Fibroblast of upper back skin (primary cell): Measurements from ENCODE around the gene COL27A1.
"Not testable (repeated sequence)": the region's sequence is repeated elsewhere in the genome, so short reads cannot be mapped to it uniquely, and the experiment has no call there.

Experiments
- DNase-seq: peaks from one replicate; pipeline ENCODE4 v3.0.0-alpha.2; 2013

Gene COL27A1

DNA sequence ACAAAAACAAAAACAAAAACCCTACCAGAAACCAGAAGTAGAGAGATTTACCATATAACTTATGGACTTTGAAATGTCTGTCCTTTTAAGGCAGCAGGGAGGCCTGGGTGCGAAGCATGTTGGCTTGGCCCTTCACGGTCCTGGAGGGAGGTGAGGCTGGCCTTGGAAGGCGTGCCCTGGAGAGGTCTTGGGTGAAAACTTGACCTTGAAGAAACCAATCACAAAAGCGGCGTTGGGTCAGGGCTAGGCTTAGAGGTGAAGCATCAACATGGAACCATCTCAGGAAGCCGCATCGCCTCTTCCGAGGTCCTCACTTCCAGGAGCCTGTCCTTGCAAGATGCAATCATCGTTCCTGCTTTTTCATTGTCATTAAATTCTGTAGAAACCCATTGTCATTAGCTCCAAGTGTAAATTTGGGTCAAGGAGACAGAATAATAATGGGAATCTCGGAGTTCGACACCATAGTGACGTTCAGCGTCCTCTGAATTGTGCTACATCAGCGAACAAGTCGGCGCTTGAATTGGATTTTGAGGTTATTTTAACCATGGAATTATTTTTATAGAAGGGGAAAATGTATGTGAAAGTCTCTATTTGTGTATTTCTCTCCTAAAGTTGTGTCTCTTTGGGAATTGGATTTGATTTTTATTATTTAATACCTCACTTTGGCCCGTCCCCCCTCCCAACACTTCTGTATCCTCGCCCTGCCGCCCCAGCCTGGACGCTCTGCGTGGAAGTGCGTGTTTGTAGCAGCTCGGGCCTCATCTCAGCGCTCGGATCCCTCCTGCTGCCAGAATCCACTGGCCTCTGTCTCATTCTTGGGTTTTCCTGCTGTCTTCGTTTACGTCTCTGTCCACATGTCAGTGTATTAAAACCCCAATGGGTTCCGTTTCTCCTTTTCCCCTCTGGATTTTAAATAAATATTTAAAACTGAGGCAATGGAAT, 156.5 kb downstream of the COL27A1 start:
- DNase-seq, result no peak

- no peak for DNase-seq
Observed at GRCh38 chr9:114312513-114312875, 157.2 kb downstream of the COL27A1 start.

DNA sequence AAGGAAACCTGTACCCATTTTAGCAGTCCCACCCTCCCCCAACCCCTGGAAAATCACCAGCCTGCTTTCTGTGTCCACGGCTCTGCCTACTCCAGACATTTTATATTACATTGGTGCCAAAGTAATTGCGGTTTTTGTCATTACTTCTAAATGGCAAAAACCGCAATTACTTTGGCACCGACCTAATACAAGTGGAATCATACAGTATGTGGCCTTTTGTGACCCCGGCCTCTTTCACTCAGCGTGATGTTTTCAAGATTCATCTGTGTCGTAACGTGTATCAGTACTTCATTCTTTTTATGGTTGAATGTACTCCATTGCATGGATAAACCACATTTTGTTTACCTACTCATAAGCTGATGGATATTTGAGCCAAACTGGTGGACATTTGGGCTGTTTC, 157.8 kb downstream of the COL27A1 start:
- DNase-seq, result no peak

GRCh38 chr9:114314256-114314867, 159.0 kb downstream of the COL27A1 start:
- no peak for DNase-seq

DNA sequence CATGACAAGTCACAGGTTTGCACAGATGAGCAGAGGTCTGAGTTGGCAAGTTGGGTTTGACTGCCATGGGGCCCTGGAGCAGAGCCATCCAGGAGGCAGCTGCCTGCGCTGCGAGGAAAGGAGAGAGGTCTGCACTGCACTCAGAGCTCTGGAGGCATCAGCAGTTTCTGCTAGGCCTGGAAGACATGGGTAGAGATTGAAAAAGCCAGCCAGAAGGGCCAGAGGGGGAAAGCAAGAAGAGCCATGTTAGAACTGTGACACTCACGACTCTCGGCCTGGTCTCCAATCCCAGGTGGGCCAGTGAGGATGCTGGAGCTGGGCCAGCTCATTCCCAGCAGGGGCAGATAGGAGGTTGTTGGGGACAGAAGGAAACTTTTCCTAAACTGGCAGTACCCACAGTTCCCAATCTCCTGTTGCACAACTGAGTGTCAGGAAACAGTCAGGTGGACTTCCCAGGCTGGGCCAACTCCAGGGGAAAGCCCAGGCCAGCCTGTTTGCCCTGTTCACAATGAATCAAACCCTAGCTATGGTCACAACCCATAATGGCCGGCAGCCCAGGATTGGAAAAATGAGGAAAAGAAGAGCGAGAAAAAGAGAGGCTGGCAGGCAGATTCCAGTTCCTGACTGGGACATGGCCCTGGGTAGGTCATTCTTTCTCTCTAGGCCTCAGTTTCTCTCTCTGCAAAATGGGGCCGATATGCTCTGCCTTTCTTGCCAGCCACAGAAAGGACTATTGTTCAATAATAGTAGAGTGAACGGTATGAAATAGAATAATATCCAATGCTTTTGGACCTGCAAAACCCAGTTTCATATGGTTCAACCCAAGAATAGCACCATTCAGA, 159.8 kb downstream of the COL27A1 start:
- no peak for DNase-seq

GRCh38 chr9:114315723-114316363, 160.5 kb downstream of the COL27A1 start:
- DNase-seq, result no peak

DNA sequence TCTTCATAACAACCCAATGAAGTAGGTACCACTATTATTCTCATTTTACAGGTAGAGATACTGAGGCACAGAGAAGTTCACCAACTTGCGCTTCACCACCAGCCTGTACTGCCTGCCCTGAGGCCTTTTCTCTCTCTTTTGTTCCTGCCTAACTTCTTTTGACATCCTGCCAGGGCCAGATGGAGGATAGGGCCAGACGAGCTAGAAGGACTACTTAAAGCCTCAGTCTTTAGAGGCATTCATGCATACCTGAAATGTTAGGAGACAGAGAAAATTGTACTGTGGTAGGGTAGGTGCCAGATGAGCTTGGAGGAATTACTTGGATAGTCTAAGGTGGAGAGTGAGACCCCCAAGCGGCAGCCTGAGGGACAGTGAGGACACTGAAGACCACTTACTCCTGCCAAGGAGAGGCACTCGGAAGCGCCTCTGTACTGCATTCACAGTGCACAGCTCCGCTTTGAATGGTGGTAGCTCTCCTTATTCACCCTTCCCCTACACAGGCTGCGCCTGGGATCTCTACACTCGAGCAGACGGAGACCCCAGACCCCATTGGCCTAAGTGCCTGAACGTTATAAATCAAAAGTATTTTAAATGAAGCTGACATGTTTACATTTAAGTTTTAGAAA, 161.4 kb downstream of the COL27A1 start:
- DNase-seq, result peak; percentile 36

- DNase-seq, result peak; percentile 91
Observed at GRCh38 chr9:114317665-114318357, 162.5 kb downstream of the COL27A1 start.

GRCh38 chr9:114318416-114318815, 163.1 kb downstream of the COL27A1 start:
- no peak for DNase-seq

DNA sequence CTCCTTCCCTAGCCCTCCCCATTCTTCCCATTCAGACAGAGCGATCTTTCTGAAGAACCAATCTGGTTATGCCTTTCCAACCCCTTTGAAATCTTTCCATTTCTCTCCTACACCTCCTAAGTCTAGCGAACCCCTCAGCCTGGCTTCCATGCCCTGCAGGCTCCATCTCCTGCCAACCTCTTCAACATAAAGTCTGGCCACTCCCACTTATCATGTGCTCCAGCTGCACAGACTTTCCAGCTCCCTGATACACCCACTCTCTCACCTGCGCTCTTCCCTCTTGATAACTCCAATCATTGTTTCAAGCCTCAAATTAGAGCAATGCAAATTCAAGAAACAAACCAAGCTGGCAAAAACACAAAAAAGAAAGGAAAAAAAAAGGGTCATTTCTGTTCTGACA, 163.8 kb downstream of the COL27A1 start:
- DNase-seq, result no peak

GRCh38 chr9:114320710-114321109, 165.4 kb downstream of the COL27A1 start:
- DNase-seq, result peak; percentile 60

GRCh38 chr9:114321759-114322158, 166.4 kb downstream of the COL27A1 start:
- peak; percentile 70 for DNase-seq

DNA sequence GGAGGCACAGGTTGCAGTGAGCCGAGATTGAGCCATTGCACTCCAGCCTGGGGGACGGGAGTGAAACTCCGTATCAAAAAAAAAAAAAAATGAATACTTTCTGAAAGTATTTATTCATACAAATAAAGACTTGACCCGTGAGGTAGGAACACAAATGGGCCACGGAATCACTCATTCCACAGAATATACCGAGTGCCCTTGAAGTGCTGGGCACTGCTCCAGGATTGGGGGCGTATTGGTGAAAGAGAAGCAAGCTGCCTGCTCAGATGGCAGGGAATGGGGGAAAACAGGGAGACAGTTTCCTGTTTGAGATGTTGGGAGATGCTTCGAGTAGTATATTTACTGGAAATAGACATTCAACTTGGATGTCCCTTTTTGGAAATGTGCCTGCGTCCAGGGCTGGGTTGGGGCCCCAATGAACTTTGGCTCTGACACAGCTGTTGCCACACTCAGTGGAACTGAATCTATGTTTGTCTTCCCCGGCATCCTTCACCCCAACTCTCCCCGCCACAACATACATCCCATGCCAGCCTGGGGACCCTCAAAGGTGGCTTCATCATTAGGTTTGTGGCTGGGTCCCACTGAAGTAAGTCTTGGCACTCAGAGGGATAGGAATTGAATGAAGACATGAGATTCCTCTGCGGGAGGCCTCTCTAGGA, 167.0 kb downstream of the COL27A1 start:
- peak; percentile 28 for DNase-seq

DNA sequence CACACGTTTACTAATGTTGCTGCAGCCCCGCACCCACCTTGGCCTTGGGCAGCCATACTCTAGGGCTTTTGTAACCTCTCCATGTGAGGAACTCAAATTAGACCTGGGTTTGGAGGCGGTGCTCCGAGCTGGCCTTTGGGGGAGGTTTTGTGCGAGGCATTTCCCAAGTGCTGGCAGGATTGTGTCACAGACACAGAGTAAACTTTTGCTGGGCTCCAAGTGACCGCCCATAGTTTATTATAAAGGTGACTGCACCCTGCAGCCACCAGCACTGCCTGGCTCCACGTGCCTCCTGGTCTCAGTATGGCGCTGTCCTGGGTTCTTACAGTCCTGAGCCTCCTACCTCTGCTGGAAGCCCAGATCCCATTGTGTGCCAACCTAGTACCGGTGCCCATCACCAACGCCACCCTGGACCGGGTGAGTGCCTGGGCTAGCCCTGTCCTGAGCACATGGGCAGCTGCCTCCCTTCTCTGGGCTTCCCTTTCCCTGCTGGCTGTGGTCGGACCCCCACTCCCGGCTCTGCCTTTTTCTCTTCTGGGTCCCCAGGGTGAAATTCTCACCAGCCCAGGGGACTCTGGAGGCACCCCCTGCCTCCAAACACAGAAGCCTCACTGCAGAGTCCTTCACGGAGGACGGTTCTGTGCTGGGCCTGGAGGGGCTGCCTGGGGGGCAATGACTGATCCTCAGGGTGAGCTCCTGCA, 167.6 kb downstream of the COL27A1 start, which contains the start of gene ORM1:
TSS of gene ORM1 (plus strand) at position 268 of the 701 bp plus-strand sequence. CDS start at position 304, 36 bp downstream.
- not testable (repeated sequence) for DNase-seq

DNA sequence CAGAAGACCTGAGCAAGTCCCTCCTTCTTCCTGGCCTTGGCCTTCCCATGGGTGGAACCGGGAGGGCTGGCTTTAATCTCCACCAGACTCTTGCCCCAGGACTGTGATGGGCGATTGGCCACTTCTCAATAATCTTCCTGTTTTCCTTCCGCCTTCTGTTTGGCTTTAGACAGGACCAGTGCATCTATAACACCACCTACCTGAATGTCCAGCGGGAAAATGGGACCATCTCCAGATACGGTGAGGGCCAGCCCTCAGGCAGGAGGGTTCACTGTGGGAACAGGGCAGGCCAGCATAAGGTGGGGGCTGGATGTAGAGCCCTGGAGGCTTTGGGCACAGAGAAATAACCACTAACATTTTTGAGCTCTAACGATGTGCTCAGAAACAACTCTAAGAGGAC, 168.5 kb downstream of the COL27A1 start:
- DNase-seq, result not testable (repeated sequence)

DNA sequence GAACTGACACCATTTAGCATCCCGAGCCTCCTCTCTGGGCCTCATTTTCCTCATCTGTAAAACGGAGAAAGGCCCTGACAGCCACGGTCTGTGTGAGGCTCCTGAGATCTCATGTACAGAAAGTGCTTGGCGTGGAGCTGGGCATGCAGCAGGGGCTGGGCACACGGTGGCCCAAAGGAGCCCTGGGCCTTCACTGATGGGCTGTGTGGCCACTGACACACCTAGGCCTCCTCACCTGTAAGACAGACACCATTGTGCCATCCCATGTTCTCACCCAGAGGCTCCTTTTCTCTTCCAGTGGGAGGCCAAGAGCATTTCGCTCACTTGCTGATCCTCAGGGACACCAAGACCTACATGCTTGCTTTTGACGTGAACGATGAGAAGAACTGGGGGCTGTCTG, 169.2 kb downstream of the COL27A1 start:
- no peak for DNase-seq

DNA sequence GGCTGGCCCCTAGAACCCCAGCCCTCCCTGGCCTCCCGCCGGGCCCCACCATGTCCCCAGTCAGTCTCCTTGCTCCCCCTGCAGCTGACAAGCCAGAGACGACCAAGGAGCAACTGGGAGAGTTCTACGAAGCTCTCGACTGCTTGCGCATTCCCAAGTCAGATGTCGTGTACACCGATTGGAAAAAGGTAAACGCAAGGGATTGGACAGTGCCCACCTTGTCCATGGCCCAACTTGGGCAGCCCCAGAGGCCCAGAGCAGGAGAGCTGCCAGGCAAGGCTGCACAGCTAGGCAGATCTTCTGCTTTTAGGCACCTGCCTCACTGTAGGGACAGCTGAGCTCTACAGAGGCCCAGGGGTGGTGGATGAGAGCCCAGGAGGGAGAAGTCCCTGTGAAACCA, 169.6 kb downstream of the COL27A1 start:
- not testable (repeated sequence) for DNase-seq

- DNase-seq, result not testable (repeated sequence)
Observed at GRCh38 chr9:114325684-114326254, 170.4 kb downstream of the COL27A1 start.

DNA sequence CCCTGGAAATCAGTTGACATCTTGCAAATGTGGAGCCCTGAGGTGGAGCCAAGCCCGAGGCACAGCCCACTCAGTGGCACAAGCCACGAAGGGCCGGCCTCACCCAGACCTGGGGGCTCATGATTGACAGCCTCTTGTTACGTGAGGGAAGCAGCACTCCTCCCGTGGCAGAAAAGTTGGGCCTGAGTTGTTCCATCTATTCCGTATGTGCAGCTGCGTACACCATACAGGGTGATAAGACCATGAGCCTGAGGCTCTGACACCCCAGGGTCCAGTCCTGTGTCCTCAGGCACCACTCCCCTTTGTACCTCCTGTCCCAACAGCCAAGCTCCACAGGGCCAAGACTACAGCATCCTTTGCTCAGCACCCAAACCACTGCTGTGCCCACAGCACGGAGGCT, 172.4 kb downstream of the COL27A1 start:
- DNase-seq, result no peak

DNA sequence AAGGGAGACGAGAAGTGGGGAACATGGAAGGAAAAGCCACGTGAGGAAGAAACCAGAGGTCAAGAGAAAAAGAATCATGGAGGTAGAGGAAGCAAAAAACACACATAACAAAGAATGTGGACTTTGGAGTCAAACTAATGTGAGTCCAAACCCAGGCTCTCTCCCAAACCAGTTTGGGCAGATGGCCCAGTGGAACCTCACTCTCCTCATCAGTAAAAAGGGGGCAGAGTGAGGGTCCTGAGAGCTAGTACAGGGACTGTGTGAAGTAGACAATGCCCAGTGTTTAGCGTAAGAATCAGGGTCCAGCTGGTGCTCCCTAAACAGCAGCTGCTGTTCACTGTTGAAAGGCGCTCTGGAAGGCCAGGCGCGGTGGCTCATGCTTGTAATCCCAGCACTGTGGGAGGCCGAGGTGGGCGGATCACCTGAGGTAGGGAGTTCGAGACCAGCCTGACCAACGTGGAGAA, 173.1 kb downstream of the COL27A1 start:
- not testable (repeated sequence) for DNase-seq
